GM23248 (cell line): ENCODE measurements around the gene ARHGAP24. TPM values are rescaled to one million over a fixed set of nuclear protein-coding genes. Genes with fewer than 3 reads are reported as not detected.

Experiments
- DNase-seq: peaks from one replicate; pipeline ENCODE4 v3.0.0-alpha.2; 2015
- H2AFZ ChIP-seq: fragments of 200-600 bp; sonication (generic); 2 replicates; pipeline ENCODE4 v1.6.1; 2016; ENCODE audit warnings: antibody characterized with exemption
- H3F3A ChIP-seq: fragments of 200-600 bp; sonication (generic); 2 replicates; pipeline ENCODE4 v1.6.1; 2016; ENCODE audit warnings: mild to moderate bottlenecking, antibody characterized with exemption, mixed run types; ENCODE audit not compliant: insufficient read depth
- H3K27ac ChIP-seq: fragments of 200-600 bp; sonication (generic); 2 replicates; pipeline ENCODE4 v1.5.1; 2016; ENCODE audit warnings: mild to moderate bottlenecking
- H3K27me3 ChIP-seq: fragments of 200-600 bp; sonication (generic); replicated peaks from 2 replicates; pipeline ENCODE4 v1.6.1; 2016; ENCODE audit warnings: mild to moderate bottlenecking; ENCODE audit not compliant: insufficient read depth
- H3K36me3 ChIP-seq: fragments of 200-600 bp; sonication (generic); 2 replicates; pipeline ENCODE4 v1.6.1; 2016; ENCODE audit warnings: low read depth, mild to moderate bottlenecking
- H3K4me1 ChIP-seq: fragments of 200-600 bp; sonication (generic); 2 replicates; pipeline ENCODE4 v1.6.1; 2016; ENCODE audit warnings: mild to moderate bottlenecking; ENCODE audit not compliant: insufficient read depth
- H3K4me2 ChIP-seq: fragments of 200-600 bp; sonication (generic); one replicate; pipeline ENCODE4 v1.6.1; 2016; ENCODE audit warnings: mild to moderate bottlenecking; ENCODE audit not compliant: unreplicated experiment
- H3K4me3 ChIP-seq: fragments of 200-600 bp; sonication (generic); 2 replicates; pipeline ENCODE4 v1.5.1; 2016; ENCODE audit warnings: mild to moderate bottlenecking
- H3K79me2 ChIP-seq: fragments of 200-600 bp; sonication (generic); 2 replicates; pipeline ENCODE4 v1.6.1; 2016; ENCODE audit warnings: mild to moderate bottlenecking; ENCODE audit not compliant: insufficient read depth
- H3K9ac ChIP-seq: fragments of 200-600 bp; sonication (generic); 2 replicates; pipeline ENCODE4 v1.6.1; 2016; ENCODE audit warnings: mild to moderate bottlenecking
- H3K9me2 ChIP-seq: fragments of 200-600 bp; sonication (generic); 2 replicates; pipeline ENCODE4 v1.6.1; 2016; ENCODE audit warnings: mixed run types, mild to moderate bottlenecking, moderate library complexity; ENCODE audit not compliant: insufficient read depth
- H3K9me3 ChIP-seq: fragments of 200-600 bp; sonication (generic); one replicate; pipeline ENCODE4 v1.6.1; 2017; ENCODE audit warnings: low read depth
- H4K20me1 ChIP-seq: fragments of 200-600 bp; sonication (generic); 2 replicates; pipeline ENCODE4 v1.6.0; 2016; ENCODE audit not compliant: insufficient read depth
- EZH2 ChIP-seq: fragments of 200-600 bp; sonication (generic); IDR thresholded peaks from 2 replicates; pipeline ENCODE4 v1.6.1; 2018; ENCODE audit warnings: antibody characterized with exemption, mild to moderate bottlenecking; ENCODE audit not compliant: insufficient read depth, poor library complexity, severe bottlenecking
- EZH2phosphoT487 ChIP-seq: fragments of 200-600 bp; sonication (generic); IDR thresholded peaks from 2 replicates; pipeline ENCODE4 v1.6.1; 2018; ENCODE audit warnings: antibody characterized with exemption, moderate library complexity, mild to moderate bottlenecking, low read depth; ENCODE audit not compliant: insufficient read depth
- WGBS, 2 experiments: methylation state at CpG; one replicate each; pipeline ENCODE4 v1.1.6; 2015 to 2017; ENCODE audit warnings: low lambda C conversion rate in 2 of 2, low coverage in 1 of 2; ENCODE audit errors: missing lambda C conversion rate in 2 of 2; 5-methylcytosine and 5-hydroxymethylcytosine counted together
- in situ Hi-C: fragments of 300-500 bp; cut with MboI; formaldehyde crosslinking; loops from 2 replicates; pipeline ENCODE4 v1.15.0; 2020
- polyA plus RNA-seq: library from polyadenylated mRNA; unstranded; fragments of >200 nt; fragmentation: Nextera tagmentation; extraction: Ambion mirVana; gene quantifications from 2 replicates; pipeline ENCODE4 v1.2.1, GENCODE V29; 2016
- total RNA-seq: library from RNA; depleted of rRNA; stranded (reverse); fragments of >200 nt; shearing (Covaris generic); gene quantifications from 2 replicates; pipeline ENCODE4 v1.2.3, GENCODE V29; 2014

The ARHGAP24 gene
- total and polyA plus RNA-seq, 2 experiments from 2014 or later, result 24.1 to 31.6 TPM

DNA sequence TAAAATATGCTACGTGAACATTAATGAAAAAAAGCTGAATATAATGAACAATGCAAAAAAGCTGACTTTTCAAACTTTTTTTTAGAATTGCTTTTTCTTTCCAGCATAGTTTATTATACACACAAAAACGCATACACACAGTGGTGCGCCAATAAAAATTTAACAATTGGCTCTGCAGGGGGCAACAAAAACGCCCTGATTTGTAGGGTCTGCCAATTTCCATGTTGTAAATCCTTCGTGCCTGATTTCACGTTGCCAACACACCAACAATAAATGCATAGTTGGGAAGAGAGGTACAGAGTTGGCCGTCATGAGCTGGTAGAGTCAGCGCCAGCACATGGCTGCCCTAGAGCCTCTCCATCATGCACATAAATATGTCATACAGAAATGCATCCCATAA lies 551.8 kb downstream of the ARHGAP24 start:
- no peaks in the 10 kb centered on the region for H4K20me1 ChIP-seq
- no peaks in the 10 kb centered on the region for H3K9me2 ChIP-seq
- H3K9ac ChIP-seq, result no peak overlapping the region
- no peak overlapping the region for H3K4me3 ChIP-seq
- TF ChIP-seq EZH2 (no peak), EZH2phosphoT487 (no peak)
- DNase-seq, result no peak
- H3K27me3 ChIP-seq, result no peaks in the 10 kb centered on the region
- no peak overlapping the region for H2AFZ ChIP-seq
- no peak overlapping the region for H3K27ac ChIP-seq
- H3K4me2 ChIP-seq, result no peak overlapping the region
- H3K36me3 ChIP-seq, result no peaks in the 10 kb centered on the region
- in situ Hi-C loops, result no loop called here
- H3K4me1 ChIP-seq, result peaks cover 3% of the 10 kb centered on the region
- 80 to 82% methylated on average over 8 of the region's 8 CpGs for WGBS, 2 experiments
- peaks cover 8% of the 10 kb centered on the region; the same call in 1 of the 2 replicates for H3F3A ChIP-seq
- H3K79me2 ChIP-seq, result no peaks in the 10 kb centered on the region
- H3K9me3 ChIP-seq, result no peaks in the 10 kb centered on the region

- peak overlapping the region; percentile 94 for H3K27ac ChIP-seq
Observed at GRCh38 chr4:86031927-86032326, 557.0 kb downstream of the ARHGAP24 start.

DNA sequence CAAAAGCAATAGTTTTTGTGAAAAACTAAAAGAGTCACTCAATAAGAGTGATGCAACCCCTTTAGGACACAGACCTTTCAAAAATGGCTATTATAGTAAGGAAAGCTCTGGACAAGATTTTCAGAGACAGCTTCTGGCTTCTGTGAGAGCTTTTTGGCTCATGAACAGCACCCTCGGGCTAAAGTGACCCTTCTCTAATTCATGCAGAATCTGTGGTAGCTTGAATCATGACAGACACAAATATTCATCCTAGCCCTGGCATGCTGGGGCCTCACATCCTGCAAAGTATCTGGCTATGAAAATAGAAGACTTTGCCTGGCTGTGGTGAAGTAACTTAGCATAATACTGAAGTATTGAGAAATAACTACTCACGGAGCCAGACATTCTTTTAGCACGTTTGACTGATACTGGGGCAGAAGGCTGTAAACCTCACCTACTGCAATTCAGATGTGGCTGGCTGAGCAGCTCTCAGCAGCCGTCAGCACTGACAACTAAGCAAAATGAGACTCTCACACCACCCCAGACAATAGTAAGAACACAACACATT lies 557.6 kb downstream of the ARHGAP24 start:
- Histone ChIP-seq H3K9me3 (no peaks in the 10 kb centered on the region), H3K9ac (peak overlapping the region; percentile 73), H3K36me3 (no peaks in the 10 kb centered on the region), H3K27me3 (no peaks in the 10 kb centered on the region), H3K4me2 (peak overlapping the region; percentile 84), H3K79me2 (no peaks in the 10 kb centered on the region), H4K20me1 (no peaks in the 10 kb centered on the region), H3F3A (peaks cover 46% of the 10 kb centered on the region), H3K9me2 (no peaks in the 10 kb centered on the region), H3K4me3 (peak overlapping the region; percentile 48), H2AFZ (peak overlapping the region; percentile 53), H3K27ac (peak overlapping the region; percentile 94), H3K4me1 (peaks cover 51% of the 10 kb centered on the region)
- in situ Hi-C loops, result no loop called here
- WGBS, 2 experiments, result 0% methylated on average over 4 of the region's 4 CpGs
- TF ChIP-seq EZH2phosphoT487 (no peak), EZH2 (no peak)
- DNase-seq, result peak; percentile 93

More at GRCh38 chr4:86031927-86032326, 557.0 kb downstream of the ARHGAP24 start:
- H3K9ac ChIP-seq, result peak overlapping the region; percentile 73
- no peaks in the 10 kb centered on the region for H3K9me2 ChIP-seq
- peak overlapping the region; percentile 9; the same call in 1 of the 2 replicates for H3K4me3 ChIP-seq
- H3K4me2 ChIP-seq, result peak overlapping the region; percentile 84
- WGBS, 2 experiments, result 95 to 100% methylated on average over 3 of the region's 3 CpGs
- H2AFZ ChIP-seq, result peak overlapping the region; percentile 43; the same call in 1 of the 2 replicates
- no peaks in the 10 kb centered on the region for H4K20me1 ChIP-seq
- TF ChIP-seq EZH2phosphoT487, result no peak
- no peak for TF ChIP-seq EZH2
- peaks cover 49% of the 10 kb centered on the region for H3K4me1 ChIP-seq
- no peaks in the 10 kb centered on the region for H3K9me3 ChIP-seq
- peak; percentile 39 for DNase-seq
- H3K27me3 ChIP-seq, result no peaks in the 10 kb centered on the region
- no peaks in the 10 kb centered on the region for H3K79me2 ChIP-seq
- H3F3A ChIP-seq, result peaks cover 46% of the 10 kb centered on the region
- H3K36me3 ChIP-seq, result no peaks in the 10 kb centered on the region
- in situ Hi-C loops, result no loop called here

- H4K20me1 ChIP-seq, result no peaks in the 10 kb centered on the region
- H3F3A ChIP-seq, result peaks cover 46% of the 10 kb centered on the region
- DNase-seq, result peak; percentile 79
- H3K36me3 ChIP-seq, result no peaks in the 10 kb centered on the region
- peaks cover 51% of the 10 kb centered on the region for H3K4me1 ChIP-seq
- H3K4me3 ChIP-seq, result peak overlapping the region; percentile 48
- peak overlapping the region; percentile 94 for H3K27ac ChIP-seq
- TF ChIP-seq EZH2phosphoT487, result 0 out of 2 replicates have a peak, but pooled peaks have one; percentile 3
- TF ChIP-seq EZH2, result no peak
- H3K9me3 ChIP-seq, result no peaks in the 10 kb centered on the region
- H3K27me3 ChIP-seq, result no peaks in the 10 kb centered on the region
- H2AFZ ChIP-seq, result peak overlapping the region; percentile 53
- no peaks in the 10 kb centered on the region for H3K9me2 ChIP-seq
- peak overlapping the region; percentile 73 for H3K9ac ChIP-seq
- H3K4me2 ChIP-seq, result peak overlapping the region; percentile 84
- H3K79me2 ChIP-seq, result no peaks in the 10 kb centered on the region
- 6% methylated on average over 4 of the region's 4 CpGs for WGBS, 2 experiments
- in situ Hi-C loops, result no loop called here
Observed at GRCh38 chr4:86033171-86033570, 558.2 kb downstream of the ARHGAP24 start.
